Astrocyte (in vitro differentiated cells and primary cell): ENCODE data around the gene VAV2.

Experiments
- EZH2 ChIP-seq: IDR thresholded peaks from 2 replicates; pipeline ENCODE4 v1.6.1; 2012; ENCODE audit warnings: mild to moderate bottlenecking, low read length, inconsistent platforms; ENCODE audit not compliant: insufficient read depth
- TF ChIP-seq, protein P1 (sequence below): IDR thresholded peaks from 2 replicates; pipeline ENCODE4 v1.5.1; 2011; ENCODE audit warnings: low read depth, mild to moderate bottlenecking, inconsistent platforms, low read length, moderate library complexity; ENCODE audit not compliant: insufficient read depth

DNA sequence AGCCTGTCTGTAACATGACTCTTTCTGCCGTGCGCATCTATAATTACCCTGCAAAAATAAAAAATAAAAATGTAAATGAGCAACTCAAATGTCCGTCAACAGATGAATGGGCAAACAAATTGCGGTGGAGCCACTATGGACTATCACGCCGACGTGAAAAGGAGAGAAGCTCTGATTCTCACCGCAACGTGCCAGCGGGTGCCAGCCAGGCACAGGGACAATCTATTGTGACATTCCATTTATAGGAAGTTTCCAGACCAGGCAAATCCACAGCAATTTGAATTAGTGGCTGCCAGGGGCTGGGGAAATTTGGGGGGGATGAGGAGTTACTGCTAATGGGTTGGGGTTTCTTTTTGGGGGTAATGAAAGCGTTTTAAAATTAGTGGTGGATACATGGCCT, 96.8 kb downstream of the VAV2 start:
- TF ChIP-seq, protein P1, sequence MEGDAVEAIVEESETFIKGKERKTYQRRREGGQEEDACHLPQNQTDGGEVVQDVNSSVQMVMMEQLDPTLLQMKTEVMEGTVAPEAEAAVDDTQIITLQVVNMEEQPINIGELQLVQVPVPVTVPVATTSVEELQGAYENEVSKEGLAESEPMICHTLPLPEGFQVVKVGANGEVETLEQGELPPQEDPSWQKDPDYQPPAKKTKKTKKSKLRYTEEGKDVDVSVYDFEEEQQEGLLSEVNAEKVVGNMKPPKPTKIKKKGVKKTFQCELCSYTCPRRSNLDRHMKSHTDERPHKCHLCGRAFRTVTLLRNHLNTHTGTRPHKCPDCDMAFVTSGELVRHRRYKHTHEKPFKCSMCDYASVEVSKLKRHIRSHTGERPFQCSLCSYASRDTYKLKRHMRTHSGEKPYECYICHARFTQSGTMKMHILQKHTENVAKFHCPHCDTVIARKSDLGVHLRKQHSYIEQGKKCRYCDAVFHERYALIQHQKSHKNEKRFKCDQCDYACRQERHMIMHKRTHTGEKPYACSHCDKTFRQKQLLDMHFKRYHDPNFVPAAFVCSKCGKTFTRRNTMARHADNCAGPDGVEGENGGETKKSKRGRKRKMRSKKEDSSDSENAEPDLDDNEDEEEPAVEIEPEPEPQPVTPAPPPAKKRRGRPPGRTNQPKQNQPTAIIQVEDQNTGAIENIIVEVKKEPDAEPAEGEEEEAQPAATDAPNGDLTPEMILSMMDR = no peak
- TF ChIP-seq EZH2 = no peak
